Measurements from ENCODE around the gene TRANK1.

Gene TRANK1

GRCh38 chr3:36786921-36787890, 157.6 kb downstream of the TRANK1 start:
- DNase-seq: no peak

DNA sequence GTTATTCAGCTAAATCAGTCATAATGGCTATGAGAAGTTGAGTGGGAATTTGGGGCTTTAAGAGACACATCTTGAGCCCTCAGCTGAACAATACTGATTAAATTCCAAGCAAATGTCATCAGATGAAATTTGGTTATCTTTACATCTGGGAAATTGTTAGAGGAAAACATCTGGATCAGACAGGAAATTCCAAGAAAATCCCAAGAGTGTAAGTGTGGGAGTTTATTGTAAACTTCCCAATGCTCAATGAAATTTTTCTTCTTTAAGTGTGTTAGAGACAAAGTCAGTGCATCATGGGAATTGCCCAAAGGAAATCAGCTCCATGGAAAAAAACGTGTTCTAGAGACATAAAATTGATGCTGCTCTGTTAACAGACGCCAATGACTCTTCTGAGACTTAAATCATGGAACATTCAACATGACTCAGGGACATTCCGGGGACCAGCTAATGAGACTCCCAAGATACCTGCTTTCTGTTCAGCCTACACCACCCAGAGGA, 160.7 kb downstream of the TRANK1 start:
- no peak for DNase-seq

GRCh38 chr3:36777424-36778218, 167.2 kb downstream of the TRANK1 start:
- no peak for DNase-seq
